CD4-positive, alpha-beta T cell (primary cell): ENCODE measurements around the gene GSTA2. TPM values are rescaled to one million over a fixed set of nuclear protein-coding genes. Genes with fewer than 3 reads are reported as not detected.
"Not testable (repeated sequence)": the region's sequence is repeated elsewhere in the genome, so short reads cannot be mapped to it uniquely, and the experiment has no call there.

Experiments used
- ATAC-seq: fragments of 200-7000 bp; cut with Tn5 transposase; one replicate; pipeline ENCODE4 v1.10.0; 2022; ENCODE audit warnings: mild to moderate bottlenecking; ENCODE audit not compliant: poor library complexity
- CTCF ChIA-PET: fragments of 350-600 bp; sonication (Branson Sonifier 250); formaldehyde crosslinking; loops from one replicate; lab custom pipeline; 2021; ENCODE audit warnings: antibody characterized with exemption, inconsistent platforms; lab: Charles Lee
- POLR2A ChIA-PET: fragments of 350-600 bp; sonication (Branson Sonifier 250); formaldehyde crosslinking; loops from one replicate; lab custom pipeline; 2021; ENCODE audit warnings: antibody characterized with exemption, inconsistent platforms; lab: Charles Lee
- DNase-seq, 14 experiments: peaks; one replicate each; pipeline ENCODE4 v3.0.0-alpha.2; 2013 to 2020; ENCODE audit warnings: mixed read lengths in 2 of 14
- H3K27ac ChIP-seq, 2 donors: one replicate each; pipeline versions ENCODE4 v1.5.1 to v1.7.0; 2013; ENCODE audit warnings: low read length in 2 of 2, low read depth in 1 of 2, mild to moderate bottlenecking in 1 of 2
- H3K27me3 ChIP-seq, 2 experiments: 1 replicate in 1 of 2; 2 replicates in 1 of 2; pipeline versions ENCODE4 v1.6.1 to v1.7.0; 2013; ENCODE audit warnings: low read length in 2 of 2, control low read depth in 1 of 2, mild to moderate bottlenecking in 1 of 2, moderate library complexity in 1 of 2; ENCODE audit not compliant: insufficient read depth in 2 of 2, control insufficient read depth in 1 of 2
- H3K36me3 ChIP-seq: one replicate; pipeline ENCODE4 v1.6.1; 2013; ENCODE audit warnings: low read length, control low read depth; ENCODE audit not compliant: insufficient read depth
- H3K4me1 ChIP-seq: one replicate; pipeline ENCODE4 v1.6.1; 2013; ENCODE audit warnings: low read length, control low read depth; ENCODE audit not compliant: insufficient read depth
- H3K4me3 ChIP-seq: one replicate; pipeline ENCODE4 v1.5.1; 2013; ENCODE audit warnings: mild to moderate bottlenecking, low read length, moderate library complexity
- H3K9me3 ChIP-seq, 2 experiments: 1 replicate in 1 of 2; 2 replicates in 1 of 2; pipeline versions ENCODE4 v1.6.1 to v1.7.0; 2013; ENCODE audit warnings: low read length in 2 of 2, mild to moderate bottlenecking in 2 of 2, control low read depth in 1 of 2, moderate library complexity in 1 of 2; ENCODE audit not compliant: control insufficient read depth in 1 of 2, insufficient read depth in 1 of 2
- H3K27ac Mint-ChIP-seq: one replicate; pipeline ENCODE4 v1.8.0; 2020; ENCODE audit warnings: mixed read lengths
- H3K27me3 Mint-ChIP-seq: one replicate; pipeline ENCODE4 v1.8.0; 2021; ENCODE audit warnings: mixed read lengths
- H3K36me3 Mint-ChIP-seq: one replicate; pipeline ENCODE4 v1.8.0; 2021; ENCODE audit warnings: low read depth, mixed read lengths
- H3K4me1 Mint-ChIP-seq: one replicate; pipeline ENCODE4 v1.8.0; 2021; ENCODE audit warnings: low read depth, mixed read lengths
- H3K4me3 Mint-ChIP-seq: one replicate; pipeline ENCODE4 v1.8.0; 2020; ENCODE audit warnings: mild to moderate bottlenecking, mixed read lengths
- H3K9me3 Mint-ChIP-seq: one replicate; pipeline ENCODE4 v1.8.0; 2020; ENCODE audit warnings: mixed read lengths
- intact Hi-C, 2 experiments: fragments of 100-400 bp; cut with DNase I in 1 of 2; cut with micrococcal nuclease in 1 of 2; formaldehyde crosslinking; loops; one replicate each; pipeline versions ENCODE4 v1.15.1 to v1.9.0; 2023 to 2025; cut with DNase I, micrococcal nuclease
- total RNA-seq, 174 experiments: library from RNA in 2 of 174; stranded (reverse) in 2 of 174; gene quantifications; one replicate each; pipeline ENCODE4 v1.2.3 and lab custom pipeline; 2021 to 2026
- TF ChIP-seq, protein P1 (sequence below): fragments of 200-600 bp; IDR thresholded peaks from one replicate; pipeline ENCODE4 v1.8.0; 2022; ENCODE audit warnings: antibody characterized with exemption, mild to moderate bottlenecking

GSTA2 gene
- total RNA-seq, 2 experiments from 2014 or later: not detected

DNA sequence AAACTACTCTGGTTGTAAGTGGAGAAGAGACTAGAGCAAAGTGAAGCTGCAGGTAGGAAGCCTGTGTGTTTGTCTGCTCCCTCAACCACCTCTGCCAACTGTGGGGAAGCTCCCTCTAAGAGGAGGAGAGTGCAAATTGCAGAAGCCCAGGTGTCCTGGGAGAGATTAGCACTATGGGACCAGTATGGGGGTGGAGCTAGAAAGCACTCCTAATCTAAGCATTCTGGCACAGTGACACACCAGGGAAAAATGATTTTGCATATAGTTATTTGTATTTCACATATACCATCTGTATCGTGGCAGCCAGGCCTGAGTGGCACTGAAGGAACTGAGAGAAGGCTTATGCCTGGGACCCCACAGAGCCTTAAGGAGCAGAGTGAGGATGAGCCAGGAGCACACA, 27.6 kb upstream of the GSTA2 start:
- no peak overlapping the region for H3K4me3 ChIP-seq
- ATAC-seq (no peak), DNase-seq (no peak)
- no peaks in the 10 kb centered on the region for H3K36me3 ChIP-seq
- H3K4me1 ChIP-seq: no peaks in the 10 kb centered on the region
- intact Hi-C loops: no loop called here
- ChIA-PET POLR2A (no interaction called here), CTCF (no interaction called here)
- H3K27me3 ChIP-seq: no peaks in the 10 kb centered on the region
- Mint-ChIP-seq H3K4me3 (no peak overlapping the region), H3K27ac (no peak overlapping the region), H3K36me3 (no peaks in the 10 kb centered on the region), H3K9me3 (peaks cover 4% of the 10 kb centered on the region), H3K27me3 (peaks cover 34% of the 10 kb centered on the region), H3K4me1 (no peaks in the 10 kb centered on the region)
- peaks cover 0 to 8% of the 10 kb centered on the region in 2 experiments for H3K9me3 ChIP-seq
- TF ChIP-seq, protein P1, sequence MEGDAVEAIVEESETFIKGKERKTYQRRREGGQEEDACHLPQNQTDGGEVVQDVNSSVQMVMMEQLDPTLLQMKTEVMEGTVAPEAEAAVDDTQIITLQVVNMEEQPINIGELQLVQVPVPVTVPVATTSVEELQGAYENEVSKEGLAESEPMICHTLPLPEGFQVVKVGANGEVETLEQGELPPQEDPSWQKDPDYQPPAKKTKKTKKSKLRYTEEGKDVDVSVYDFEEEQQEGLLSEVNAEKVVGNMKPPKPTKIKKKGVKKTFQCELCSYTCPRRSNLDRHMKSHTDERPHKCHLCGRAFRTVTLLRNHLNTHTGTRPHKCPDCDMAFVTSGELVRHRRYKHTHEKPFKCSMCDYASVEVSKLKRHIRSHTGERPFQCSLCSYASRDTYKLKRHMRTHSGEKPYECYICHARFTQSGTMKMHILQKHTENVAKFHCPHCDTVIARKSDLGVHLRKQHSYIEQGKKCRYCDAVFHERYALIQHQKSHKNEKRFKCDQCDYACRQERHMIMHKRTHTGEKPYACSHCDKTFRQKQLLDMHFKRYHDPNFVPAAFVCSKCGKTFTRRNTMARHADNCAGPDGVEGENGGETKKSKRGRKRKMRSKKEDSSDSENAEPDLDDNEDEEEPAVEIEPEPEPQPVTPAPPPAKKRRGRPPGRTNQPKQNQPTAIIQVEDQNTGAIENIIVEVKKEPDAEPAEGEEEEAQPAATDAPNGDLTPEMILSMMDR: no peak
- no peak overlapping the region for H3K27ac ChIP-seq

DNA sequence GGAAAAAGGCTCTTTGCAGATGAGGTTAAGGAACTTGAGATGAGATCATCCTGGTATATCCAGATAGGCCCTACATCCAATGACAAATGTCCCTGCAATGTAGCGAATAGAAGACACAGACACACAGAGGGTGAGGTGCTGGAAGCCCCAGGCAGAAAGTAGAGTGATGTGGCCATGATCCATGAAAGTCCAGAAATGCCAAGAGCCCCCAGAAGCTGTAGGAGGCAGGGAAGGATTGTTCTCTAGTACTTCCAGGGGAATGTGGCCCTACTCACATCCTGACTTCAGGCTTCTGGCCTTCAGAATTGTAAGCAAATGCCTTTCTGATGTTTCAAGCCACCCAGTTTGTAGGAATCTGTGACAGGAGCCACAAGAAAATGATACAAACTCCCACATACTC, 26.4 kb upstream of the GSTA2 start:
- DNase-seq, H3K9me3 Mint-ChIP-seq, H3K36me3 ChIP-seq, CTCF ChIA-PET, ATAC-seq, H3K27ac ChIP-seq, H3K4me1 ChIP-seq, H3K36me3 Mint-ChIP-seq, H3K27me3 ChIP-seq, H3K27ac Mint-ChIP-seq, H3K4me1 Mint-ChIP-seq, H3K4me3 Mint-ChIP-seq, H3K4me3 ChIP-seq, intact Hi-C loops, H3K9me3 ChIP-seq, POLR2A ChIA-PET: not testable (repeated sequence)
- H3K27me3 Mint-ChIP-seq: peaks cover 28% of the 10 kb centered on the region

DNA sequence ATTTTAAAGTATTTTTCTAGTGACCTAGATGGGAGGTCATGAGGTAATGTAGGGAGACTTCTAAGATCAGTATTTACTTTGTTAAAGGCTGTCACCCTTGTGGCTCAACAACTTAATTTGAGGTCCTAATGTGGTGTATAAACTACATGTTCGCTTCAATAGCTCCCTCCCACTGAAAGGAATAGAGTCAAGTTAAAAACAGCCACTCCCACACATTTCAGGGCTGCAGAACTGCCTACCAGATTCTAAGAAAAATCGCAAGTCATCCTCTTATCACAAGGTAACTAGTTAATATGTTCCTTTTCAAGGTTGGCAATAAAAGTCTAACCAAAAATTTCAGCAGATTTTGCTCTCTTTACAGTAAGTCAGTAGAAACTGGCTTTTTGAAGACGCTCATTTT, 25.2 kb upstream of the GSTA2 start:
- Mint-ChIP-seq H3K27me3 (peaks cover 19% of the 10 kb centered on the region), H3K36me3 (no peaks in the 10 kb centered on the region), H3K9me3 (peaks cover 4% of the 10 kb centered on the region), H3K4me1 (no peaks in the 10 kb centered on the region), H3K27ac (no peak overlapping the region), H3K4me3 (no peak overlapping the region)
- H3K4me3 ChIP-seq: no peak overlapping the region
- ChIA-PET POLR2A (no interaction called here), CTCF (no interaction called here)
- H3K27me3 ChIP-seq: no peaks in the 10 kb centered on the region
- ATAC-seq (no peak), DNase-seq (no peak)
- peaks cover 0 to 8% of the 10 kb centered on the region in 2 experiments for H3K9me3 ChIP-seq
- TF ChIP-seq, protein P1: no peak
- no peak overlapping the region for H3K27ac ChIP-seq
- intact Hi-C loops: no loop called here
- no peaks in the 10 kb centered on the region for H3K4me1 ChIP-seq
- no peaks in the 10 kb centered on the region for H3K36me3 ChIP-seq

DNA sequence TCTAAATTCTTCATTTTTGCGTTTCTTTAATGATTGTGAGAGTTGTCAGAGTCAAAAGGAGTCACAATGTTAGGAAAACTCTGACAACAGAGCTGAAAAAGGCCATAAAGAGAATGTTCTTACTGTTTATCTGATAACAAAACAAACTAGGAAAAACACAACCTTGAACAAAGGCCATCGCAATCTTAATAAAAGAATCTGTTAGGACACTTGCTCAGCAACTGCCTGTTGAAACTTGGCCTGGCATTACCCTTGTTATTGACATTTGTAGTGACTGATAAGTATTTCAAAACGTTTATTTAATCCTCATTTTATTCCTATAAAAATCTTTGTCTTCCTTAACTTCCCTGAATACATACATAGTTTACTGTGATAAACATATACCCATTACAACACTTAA, 24.6 kb upstream of the GSTA2 start:
- Mint-ChIP-seq H3K4me1 (no peaks in the 10 kb centered on the region), H3K27me3 (peaks cover 15% of the 10 kb centered on the region), H3K4me3 (no peak overlapping the region), H3K36me3 (no peaks in the 10 kb centered on the region), H3K9me3 (no peaks in the 10 kb centered on the region), H3K27ac (no peak overlapping the region)
- H3K27me3 ChIP-seq: no peaks in the 10 kb centered on the region
- no peak for ATAC-seq
- H3K4me3 ChIP-seq: no peak overlapping the region
- H3K36me3 ChIP-seq: no peaks in the 10 kb centered on the region
- intact Hi-C loops: no loop called here
- CTCF ChIA-PET: no interaction called here
- peaks cover 0 to 8% of the 10 kb centered on the region in 2 experiments for H3K9me3 ChIP-seq
- H3K4me1 ChIP-seq: no peaks in the 10 kb centered on the region
- POLR2A ChIA-PET: no interaction called here
- DNase-seq: no peak
- TF ChIP-seq, protein P1: no peak
- no peak overlapping the region for H3K27ac ChIP-seq
